NT2/D1 (cell line): Measurements from ENCODE around the gene RNU5D-1.

Source experiments
- SUZ12 ChIP-seq: IDR thresholded peaks from 2 replicates; pipeline ENCODE4 v1.6.1; 2011; ENCODE audit not compliant: insufficient read length, insufficient read depth; ENCODE audit errors: extremely low read depth
- YY1 ChIP-seq: IDR thresholded peaks from 2 replicates; pipeline ENCODE4 v1.6.1; 2011; ENCODE audit not compliant: insufficient read length, insufficient read depth
- ZNF274 ChIP-seq: IDR thresholded peaks from 2 replicates; pipeline ENCODE4 v1.6.1; 2011; ENCODE audit warnings: mild to moderate bottlenecking, low read depth, low read length

GRCh38 chr1:44705938-44706337 is 25.0 kb downstream of the RNU5D-1 start:
- TF ChIP-seq SUZ12 (no peak), YY1 (no peak), ZNF274 (no peak)
